GM23338 (cell line): ENCODE measurements around the gene NGEF. TPM values are rescaled to one million over a fixed set of nuclear protein-coding genes. Genes with fewer than 3 reads are reported as not detected.

Experiments used
- ATAC-seq: fragments of 200-7000 bp; cut with Tn5 transposase; 3 replicates; pipeline ENCODE4 v1.9.1; 2020
- DNase-seq: peaks from one replicate; pipeline ENCODE4 v3.0.0-alpha.2; 2015; ENCODE audit warnings: low spot score
- H2AFZ ChIP-seq: fragments of 200-600 bp; sonication (generic); 2 replicates; pipeline ENCODE4 v1.8.0; 2016; ENCODE audit warnings: antibody characterized with exemption, mild to moderate bottlenecking, moderate library complexity
- H3F3A ChIP-seq: fragments of 200-600 bp; sonication (generic); replicated peaks from 2 replicates; pipeline ENCODE4 v1.8.0; 2017; ENCODE audit warnings: antibody characterized with exemption, mixed run types, low read depth
- H3K27ac ChIP-seq: fragments of 200-600 bp; sonication (generic); 2 replicates; pipeline ENCODE4 v1.6.1; 2016; ENCODE audit warnings: low read depth
- H3K27me3 ChIP-seq: fragments of 200-600 bp; sonication (generic); 2 replicates; pipeline ENCODE4 v1.8.0; 2016; ENCODE audit warnings: mild to moderate bottlenecking, mixed run types, moderate library complexity; ENCODE audit not compliant: insufficient read depth
- H3K36me3 ChIP-seq: fragments of 200-600 bp; sonication (generic); 2 replicates; pipeline ENCODE4 v1.8.0; 2016; ENCODE audit warnings: mild to moderate bottlenecking; ENCODE audit not compliant: insufficient read depth
- H3K4me1 ChIP-seq: fragments of 200-600 bp; sonication (generic); 2 replicates; pipeline ENCODE4 v1.8.0; 2016; ENCODE audit warnings: mild to moderate bottlenecking, moderate library complexity; ENCODE audit not compliant: insufficient read depth
- H3K4me2 ChIP-seq: fragments of 200-600 bp; sonication (generic); 2 replicates; pipeline ENCODE4 v1.7.1; 2017; ENCODE audit warnings: mixed run types
- H3K4me3 ChIP-seq: fragments of 200-600 bp; sonication (generic); 2 replicates; pipeline ENCODE4 v1.6.1; 2016; ENCODE audit warnings: mixed run types
- H3K79me2 ChIP-seq: fragments of 200-600 bp; sonication (generic); replicated peaks from 2 replicates; pipeline ENCODE4 v1.8.0; 2017; ENCODE audit warnings: mild to moderate bottlenecking; ENCODE audit not compliant: insufficient read depth
- H3K9me2 ChIP-seq: fragments of 200-600 bp; sonication (generic); 2 replicates; pipeline ENCODE4 v1.8.0; 2017; ENCODE audit not compliant: insufficient read depth
- H4K20me1 ChIP-seq: fragments of 200-600 bp; sonication (generic); replicated peaks from 2 replicates; pipeline ENCODE4 v1.8.0; 2017; ENCODE audit warnings: mild to moderate bottlenecking; ENCODE audit not compliant: insufficient read depth
- H3K27ac Mint-ChIP-seq: 2 replicates; pipeline ENCODE4 v1.8.0; 2020; ENCODE audit warnings: inconsistent platforms, mild to moderate bottlenecking, moderate library complexity, mixed read lengths
- H3K27me3 Mint-ChIP-seq: 3 replicates; pipeline ENCODE4 v1.8.0; 2022; ENCODE audit warnings: low read depth, mild to moderate bottlenecking, moderate library complexity, mixed read lengths, inconsistent platforms; ENCODE audit not compliant: insufficient read depth, poor library complexity
- H3K36me3 Mint-ChIP-seq: 3 replicates; pipeline ENCODE4 v1.8.0; 2021; ENCODE audit warnings: low read depth, mild to moderate bottlenecking, inconsistent platforms, moderate library complexity, mixed read lengths
- H3K4me1 Mint-ChIP-seq: 3 replicates; pipeline ENCODE4 v1.8.0; 2020; ENCODE audit warnings: mild to moderate bottlenecking, inconsistent platforms, mixed read lengths
- H3K4me3 Mint-ChIP-seq: 3 replicates; pipeline ENCODE4 v1.8.0; 2021; ENCODE audit warnings: moderate library complexity, mild to moderate bottlenecking, inconsistent platforms, mixed read lengths
- H3K9me3 Mint-ChIP-seq: 3 replicates; pipeline ENCODE4 v1.8.0; 2020; ENCODE audit warnings: moderate library complexity, mild to moderate bottlenecking, inconsistent platforms, mixed read lengths
- ETS1 ChIP-seq: IDR thresholded peaks from 2 replicates; pipeline ENCODE4 v1.6.1; 2016; ENCODE audit warnings: antibody characterized with exemption
- EZH2phosphoT487 ChIP-seq: fragments of 200-600 bp; sonication (generic); IDR thresholded peaks from one replicate; pipeline ENCODE4 v1.8.1; 2018; ENCODE audit warnings: antibody characterized with exemption; ENCODE audit not compliant: unreplicated experiment
- JUNB ChIP-seq: IDR thresholded peaks from one replicate; pipeline ENCODE4 v1.6.1; 2016; ENCODE audit warnings: antibody characterized with exemption; ENCODE audit not compliant: unreplicated experiment
- NANOG ChIP-seq: IDR thresholded peaks from 2 replicates; pipeline ENCODE4 v1.6.1; 2016; ENCODE audit warnings: antibody characterized with exemption, borderline replicate concordance
- REST ChIP-seq: IDR thresholded peaks from one replicate; pipeline ENCODE4 v1.6.1; 2018; ENCODE audit warnings: antibody characterized with exemption; ENCODE audit not compliant: unreplicated experiment
- ZNF331 ChIP-seq: fragments of 250-450 bp; sonication (Bioruptor Pico); IDR thresholded peaks from 2 replicates; pipeline ENCODE4 v1.5.0; 2020; ENCODE audit warnings: low read depth, mild to moderate bottlenecking, moderate library complexity
- ZNF462 ChIP-seq: fragments of 250-450 bp; sonication (Bioruptor Pico); IDR thresholded peaks from 2 replicates; pipeline ENCODE4 v1.5.0; 2020; ENCODE audit warnings: mild to moderate bottlenecking, moderate library complexity
- polyA plus RNA-seq: library from polyadenylated mRNA; unstranded; fragments of >200 nt; fragmentation: Nextera tagmentation; extraction: Ambion mirVana; gene quantifications from 2 replicates; pipeline ENCODE4 v1.2.1, GENCODE V29; 2016
- total RNA-seq: library from RNA; depleted of rRNA; stranded (reverse); fragments of >200 nt; shearing (Covaris generic); gene quantifications from 2 replicates; pipeline ENCODE4 v1.2.3, GENCODE V29; 2014

NGEF gene
- total and polyA plus RNA-seq, 2 experiments from 2014 or later: 1.8 to 5.4 TPM

GRCh38 chr2:232894746-232895145 is 118.3 kb downstream of the NGEF start:
- Histone ChIP-seq H3K4me2 (no peak overlapping the region), H3K27ac (no peak overlapping the region), H3K36me3 (no peaks in the 10 kb centered on the region), H2AFZ (no peak overlapping the region), H3K9me2 (no peaks in the 10 kb centered on the region), H3K4me3 (no peak overlapping the region), H4K20me1 (no peaks in the 10 kb centered on the region), H3F3A (no peaks in the 10 kb centered on the region), H3K79me2 (no peaks in the 10 kb centered on the region), H3K27me3 (no peaks in the 10 kb centered on the region), H3K4me1 (peaks cover 3% of the 10 kb centered on the region; the same call in 1 of the 2 replicates)
- DNase-seq: no peak
- no peak for TF ChIP-seq ZNF331
- Mint-ChIP-seq H3K27me3 (peaks cover 2% of the 10 kb centered on the region), H3K27ac (no peak overlapping the region), H3K4me3 (no peak overlapping the region), H3K4me1 (peaks cover 20% of the 10 kb centered on the region), H3K9me3 (no peaks in the 10 kb centered on the region; the same call in 2 of the 3 replicates), H3K36me3 (no peaks in the 10 kb centered on the region; the same call in 2 of the 3 replicates)
- ATAC-seq: no peak

DNA sequence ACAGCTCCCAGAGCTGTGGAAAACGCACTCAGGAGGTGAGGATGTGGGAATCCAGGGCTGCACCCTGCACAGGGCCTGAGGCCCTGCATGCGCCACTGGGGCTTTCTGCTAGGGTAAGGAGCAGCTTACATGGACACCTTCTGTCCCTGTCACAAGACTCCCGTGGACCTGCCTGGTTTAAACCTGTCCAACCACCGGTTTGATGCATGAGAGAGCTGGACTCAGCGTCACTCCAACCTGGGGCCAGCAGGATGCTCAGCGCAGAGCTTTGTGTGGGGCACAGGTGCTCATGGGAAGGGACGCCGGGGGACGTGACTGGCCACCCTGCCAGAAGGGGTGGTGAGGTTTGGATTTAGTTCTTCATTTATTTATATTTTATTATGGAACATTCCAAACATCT is 118.8 kb downstream of the NGEF start:
- Histone ChIP-seq H3K4me2 (no peak overlapping the region), H3K9me2 (no peaks in the 10 kb centered on the region), H3K4me3 (no peak overlapping the region), H3K79me2 (no peaks in the 10 kb centered on the region), H3F3A (no peaks in the 10 kb centered on the region), H3K4me1 (peaks cover 3% of the 10 kb centered on the region; the same call in 1 of the 2 replicates), H2AFZ (no peak overlapping the region), H3K27ac (no peak overlapping the region), H4K20me1 (no peaks in the 10 kb centered on the region), H3K36me3 (no peaks in the 10 kb centered on the region), H3K27me3 (no peaks in the 10 kb centered on the region)
- ATAC-seq: no peak
- no peaks in the 10 kb centered on the region; the same call in 2 of the 3 replicates for H3K9me3 Mint-ChIP-seq
- no peak overlapping the region for H3K27ac Mint-ChIP-seq
- TF ChIP-seq REST (no peak), ZNF462 (CRISPR knock-in tag) (no peak), NANOG (no peak), ETS1 (no peak), ZNF331 (no peak), JUNB (no peak), EZH2phosphoT487 (no peak)
- peaks cover 20% of the 10 kb centered on the region for H3K4me1 Mint-ChIP-seq
- H3K27me3 Mint-ChIP-seq: peaks cover 4% of the 10 kb centered on the region
- H3K4me3 Mint-ChIP-seq: no peak overlapping the region
- DNase-seq: no peak
- H3K36me3 Mint-ChIP-seq: no peaks in the 10 kb centered on the region; the same call in 2 of the 3 replicates
